ENCODE data around the gene NLRP5. TPM values are rescaled to one million over a fixed set of nuclear protein-coding genes. Genes with fewer than 3 reads are reported as not detected.

Gene NLRP5
- total and polyA plus RNA-seq, 2 of the 4 experiments (the other 2 are of a cell fraction) = not detected

DNA sequence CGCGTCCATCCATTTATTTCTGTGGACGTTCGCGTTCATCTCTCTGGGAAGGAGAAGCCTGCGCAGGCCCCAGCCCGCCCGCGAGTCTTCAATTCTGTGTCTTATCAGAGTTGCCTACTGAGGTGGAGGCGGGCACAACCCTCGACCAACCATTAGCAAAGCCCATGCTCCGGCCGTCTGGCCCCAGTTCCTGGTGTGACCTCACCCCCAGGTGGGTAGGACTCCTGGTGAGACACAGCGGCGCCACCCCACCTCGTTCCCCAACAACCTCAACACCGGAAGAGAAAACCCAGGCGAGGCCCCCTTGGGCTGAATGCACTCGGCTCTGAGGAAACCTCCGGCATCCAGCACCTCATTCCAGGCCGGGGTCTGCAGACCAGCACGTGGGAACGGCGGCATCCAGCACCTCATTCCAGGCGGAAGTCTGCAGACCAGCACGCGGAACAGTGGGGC, 119.8 kb downstream of the NLRP5 start:
- Histone ChIP-seq H2AK5ac (ENCODE audit: low read depth, low read length) (no peak overlapping the region), H3K4ac (ENCODE audit: low read depth, low read length) (no peak overlapping the region), H3K18ac (ENCODE audit: low read depth, low read length) (no peak overlapping the region), H2BK20ac (ENCODE audit: low read depth, low read length) (no peak overlapping the region), H4K20me1 (ENCODE audit: insufficient read depth, low read length) (peaks cover 77% of the 10 kb centered on the region), H3K27ac (ENCODE audit: insufficient read depth, low read length) (no peak overlapping the region), H2BK5ac (ENCODE audit: low read depth, low read length, poor library complexity, severe bottlenecking) (no peak overlapping the region), H4K8ac (ENCODE audit: low read depth in 2 of 2, low read length in 2 of 2) (no peak overlapping the region), H3K27me3 (ENCODE audit: control insufficient read depth, insufficient read depth, low read length) (no peaks in the 10 kb centered on the region), H2BK15ac (ENCODE audit: low read depth, low read length) (no peak overlapping the region), H2AFZ (replicated peaks; ENCODE audit: low read length, poor library complexity) (no peak overlapping the region), H4K91ac (ENCODE audit: insufficient read depth, low read depth, low read length) (no peak overlapping the region), H3K9me3 (ENCODE audit: control insufficient read depth, insufficient read depth, low read length) (no peaks in the 10 kb centered on the region), H3K23ac (ENCODE audit: low read depth, low read length) (no peak overlapping the region; the same call in 1 of the 2 replicates), H3K4me2 (ENCODE audit: low read depth, low read length) (no peak overlapping the region), H3K36me3 (ENCODE audit: control insufficient read depth, insufficient read depth, low read length) (peaks cover 6% of the 10 kb centered on the region; the same call in 1 of the 2 replicates), H3K9ac (ENCODE audit: low read depth, low read length) (no peak overlapping the region), H2AK9ac (replicated peaks; ENCODE audit: low read depth, low read length, poor library complexity) (peak overlapping the region; percentile 65), H3K56ac (ENCODE audit: extremely low read depth, insufficient read depth, low read length) (no peak overlapping the region), H3K4me3 (ENCODE audit: insufficient read depth, low read depth, low read length) (no peak overlapping the region), H2BK120ac (ENCODE audit: low read depth, low read length) (no peak overlapping the region), H3K9me1 (ENCODE audit: insufficient read depth, low read length) (peaks cover 2% of the 10 kb centered on the region; the same call in 1 of the 2 replicates), H3K14ac (replicated peaks; ENCODE audit: low read depth, low read length) (no peak overlapping the region), H3K4me1 (ENCODE audit: control insufficient read depth, insufficient read depth, low read length) (peaks cover 23% of the 10 kb centered on the region), H4K5ac (ENCODE audit: low read depth, low read length) (no peak overlapping the region), H3K79me1 (ENCODE audit: low read depth in 1 of 2, low read length in 2 of 2) (peaks cover 3 to 43% of the 10 kb centered on the region in 2 experiments; a peak in 2 of 4 replicates)
- CTCF ChIA-PET = no interaction called here
- WGBS, 2 experiments (ENCODE audit: extremely low coverage in 2 of 2, insufficient read length in 1 of 2) = 89% methylated on average over 10 of the region's 27 CpGs; no CpG with 5 or more reads in 1 of the 2 experiments
- POLR2A ChIA-PET (ENCODE audit: unreplicated experiment) = no interaction called here
- in situ Hi-C loops (cut with MboI; ENCODE audit: low sequenced_read_pairs) (no loop called here), intact Hi-C loops (cut with micrococcal nuclease) (no loop called here), dilution Hi-C loops (cut with HindIII; ENCODE audit: low sequenced_read_pairs, unreplicated experiment) (no loop called here)
- no peak for DNase-seq
- no peak for ATAC-seq (ENCODE audit: low read depth)
- no peak for TF ChIP-seq MXI1 (IDR thresholded peaks at IDR 0.05; ENCODE audit: borderline replicate concordance, low read depth, low read length)
- TF ChIP-seq, protein P1, sequence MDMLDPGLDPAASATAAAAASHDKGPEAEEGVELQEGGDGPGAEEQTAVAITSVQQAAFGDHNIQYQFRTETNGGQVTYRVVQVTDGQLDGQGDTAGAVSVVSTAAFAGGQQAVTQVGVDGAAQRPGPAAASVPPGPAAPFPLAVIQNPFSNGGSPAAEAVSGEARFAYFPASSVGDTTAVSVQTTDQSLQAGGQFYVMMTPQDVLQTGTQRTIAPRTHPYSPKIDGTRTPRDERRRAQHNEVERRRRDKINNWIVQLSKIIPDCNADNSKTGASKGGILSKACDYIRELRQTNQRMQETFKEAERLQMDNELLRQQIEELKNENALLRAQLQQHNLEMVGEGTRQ (IDR thresholded peaks at IDR 0.05; ENCODE audit: low read depth, low read length) = no peak
- TF ChIP-seq RFX5 (IDR thresholded peaks at IDR 0.05; ENCODE audit: low read depth, low read length) = no peak
- TF ChIP-seq CTCF (conservative IDR thresholded peaks at IDR 0.05; ENCODE audit: low read depth, low read length) = no peak
- no peak for TF ChIP-seq BHLHE40 (IDR thresholded peaks at IDR 0.05; ENCODE audit: low read depth, low read length)
- TF ChIP-seq MAZ (IDR thresholded peaks at IDR 0.05; ENCODE audit: borderline replicate concordance, low read depth, low read length) = no peak
- no peak for TF ChIP-seq POLR2A (IDR thresholded peaks at IDR 0.05; ENCODE audit: low read depth, low read length)
- no peak for TF ChIP-seq SMC3 (IDR thresholded peaks at IDR 0.05; ENCODE audit: low read depth, low read length)
- no peak for TF ChIP-seq RAD21 (IDR thresholded peaks at IDR 0.05; ENCODE audit: low read length)
- TF ChIP-seq NFE2L2 (IDR thresholded peaks at IDR 0.05; ENCODE audit: low read depth, low read length) = no peak
- TF ChIP-seq MAFK (IDR thresholded peaks at IDR 0.05; ENCODE audit: low read depth, low read length) = no peak
- no peak for TF ChIP-seq CHD1 (IDR thresholded peaks at IDR 0.05; ENCODE audit: low read depth, low read length)
- no peak for TF ChIP-seq ELK1 (IDR thresholded peaks at IDR 0.05; ENCODE audit: borderline replicate concordance, low read depth, low read length)
- TF ChIP-seq RCOR1 (IDR thresholded peaks at IDR 0.05; ENCODE audit: insufficient replicate concordance, low read length) = no peak
- no peak for TF ChIP-seq CEBPB (IDR thresholded peaks at IDR 0.05; ENCODE audit: low read depth, low read length)
- no peak for TF ChIP-seq FOS (IDR thresholded peaks at IDR 0.05; ENCODE audit: low read depth, low read length)
- no TSS peak for BruUV-seq (replicated peaks)
